GM12874 (cell line): Measurements from ENCODE around the gene DTX4.

Experiments used
- TF ChIP-seq, protein P1 (sequence below): IDR thresholded peaks from 2 replicates; pipeline ENCODE4 v1.5.1; 2011; ENCODE audit warnings: low read depth, mild to moderate bottlenecking, control low read depth, low read length, moderate library complexity; ENCODE audit not compliant: insufficient read depth

Gene DTX4

DNA sequence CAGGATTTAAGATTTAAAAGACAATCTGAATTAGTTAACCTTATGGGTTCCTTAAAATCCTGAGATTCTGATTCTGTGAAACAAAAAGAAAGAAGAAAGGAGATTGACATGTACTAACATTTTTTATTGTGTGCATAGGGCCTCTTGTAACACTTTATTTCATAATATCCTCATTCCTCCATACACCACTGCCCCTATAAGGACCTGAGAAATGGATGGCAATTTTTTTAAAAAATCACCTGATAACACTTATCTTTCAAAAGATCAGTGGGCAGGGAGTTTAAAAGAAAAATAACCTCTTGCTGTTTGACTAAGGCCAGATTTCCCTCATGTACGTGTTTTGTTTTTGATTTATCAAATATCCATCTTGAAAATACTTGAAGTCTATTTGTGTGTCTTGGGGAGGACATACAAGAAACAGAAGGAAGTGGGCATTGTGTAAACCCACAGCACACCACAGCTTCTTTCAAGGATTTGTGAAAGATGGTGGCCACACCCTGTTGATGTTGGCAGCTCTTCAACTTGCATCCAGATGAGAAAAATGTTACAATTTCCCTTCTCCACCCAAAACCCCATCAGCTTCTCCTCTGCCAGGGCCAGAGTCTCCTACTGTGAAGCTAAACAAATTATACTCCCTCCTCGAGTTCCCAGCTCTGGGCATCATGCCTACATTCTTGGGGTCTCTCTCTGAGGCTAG, 75.7 kb downstream of the DTX4 start:
- TF ChIP-seq, protein P1, sequence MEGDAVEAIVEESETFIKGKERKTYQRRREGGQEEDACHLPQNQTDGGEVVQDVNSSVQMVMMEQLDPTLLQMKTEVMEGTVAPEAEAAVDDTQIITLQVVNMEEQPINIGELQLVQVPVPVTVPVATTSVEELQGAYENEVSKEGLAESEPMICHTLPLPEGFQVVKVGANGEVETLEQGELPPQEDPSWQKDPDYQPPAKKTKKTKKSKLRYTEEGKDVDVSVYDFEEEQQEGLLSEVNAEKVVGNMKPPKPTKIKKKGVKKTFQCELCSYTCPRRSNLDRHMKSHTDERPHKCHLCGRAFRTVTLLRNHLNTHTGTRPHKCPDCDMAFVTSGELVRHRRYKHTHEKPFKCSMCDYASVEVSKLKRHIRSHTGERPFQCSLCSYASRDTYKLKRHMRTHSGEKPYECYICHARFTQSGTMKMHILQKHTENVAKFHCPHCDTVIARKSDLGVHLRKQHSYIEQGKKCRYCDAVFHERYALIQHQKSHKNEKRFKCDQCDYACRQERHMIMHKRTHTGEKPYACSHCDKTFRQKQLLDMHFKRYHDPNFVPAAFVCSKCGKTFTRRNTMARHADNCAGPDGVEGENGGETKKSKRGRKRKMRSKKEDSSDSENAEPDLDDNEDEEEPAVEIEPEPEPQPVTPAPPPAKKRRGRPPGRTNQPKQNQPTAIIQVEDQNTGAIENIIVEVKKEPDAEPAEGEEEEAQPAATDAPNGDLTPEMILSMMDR = no peak

DNA sequence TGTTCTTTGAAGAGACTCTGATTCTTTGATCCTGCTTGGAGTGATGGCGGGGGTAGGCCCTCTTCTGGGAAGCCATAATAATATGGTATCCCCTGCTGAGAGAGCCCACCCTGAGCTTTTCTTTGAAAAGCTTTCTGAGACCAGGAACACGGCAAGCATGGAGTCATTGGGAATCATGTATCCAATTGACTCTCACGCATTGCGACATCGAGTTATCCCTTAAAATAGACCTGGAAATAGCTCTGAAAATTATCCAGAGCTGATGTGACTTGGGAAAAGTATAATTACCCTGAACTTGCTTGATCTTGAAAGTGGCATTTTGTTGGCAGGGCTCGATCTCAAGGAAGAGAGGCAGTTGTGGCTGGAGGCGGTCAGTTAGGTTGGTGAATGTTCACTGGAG, 77.6 kb downstream of the DTX4 start:
- TF ChIP-seq, protein P1 = no peak

DNA sequence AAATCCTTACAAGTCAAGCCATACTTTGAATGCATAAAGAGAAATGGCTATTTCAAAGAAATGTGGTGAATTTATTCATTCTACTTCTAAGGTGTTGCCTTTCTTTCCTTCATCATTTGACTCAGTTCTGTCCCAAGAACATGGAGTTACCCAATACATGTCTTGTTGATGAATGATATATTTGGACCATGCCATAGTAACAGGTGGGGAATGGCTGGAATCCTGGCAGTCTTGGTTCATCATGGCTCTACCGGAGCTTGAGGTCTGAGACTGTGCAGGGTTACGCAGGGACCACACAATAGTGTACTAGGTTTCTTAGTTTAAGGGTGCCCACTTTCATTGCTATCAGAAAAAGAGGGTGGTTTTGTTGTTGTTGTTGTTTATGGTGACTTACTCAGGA, 81.1 kb downstream of the DTX4 start:
- TF ChIP-seq, protein P1 = no peak

DNA sequence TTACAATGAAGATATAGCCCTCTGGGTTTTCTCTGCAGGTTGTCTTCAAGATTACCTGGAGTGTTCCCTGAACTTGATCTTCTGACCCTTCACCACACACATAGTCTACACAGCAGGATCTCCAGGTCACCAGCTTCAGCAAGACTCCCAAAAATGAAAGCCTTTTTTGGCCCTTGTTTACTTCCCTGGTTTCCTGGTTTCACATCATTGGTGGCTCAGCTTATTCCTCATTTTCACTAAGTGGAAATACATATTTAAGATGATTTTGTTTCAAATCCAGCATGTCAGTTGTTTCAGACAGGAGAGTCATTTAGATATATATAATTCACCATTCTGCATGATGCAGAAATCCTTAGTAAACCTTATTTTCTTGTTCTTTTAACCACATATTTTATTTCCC, 82.4 kb downstream of the DTX4 start:
- TF ChIP-seq, protein P1 = no peak

DNA sequence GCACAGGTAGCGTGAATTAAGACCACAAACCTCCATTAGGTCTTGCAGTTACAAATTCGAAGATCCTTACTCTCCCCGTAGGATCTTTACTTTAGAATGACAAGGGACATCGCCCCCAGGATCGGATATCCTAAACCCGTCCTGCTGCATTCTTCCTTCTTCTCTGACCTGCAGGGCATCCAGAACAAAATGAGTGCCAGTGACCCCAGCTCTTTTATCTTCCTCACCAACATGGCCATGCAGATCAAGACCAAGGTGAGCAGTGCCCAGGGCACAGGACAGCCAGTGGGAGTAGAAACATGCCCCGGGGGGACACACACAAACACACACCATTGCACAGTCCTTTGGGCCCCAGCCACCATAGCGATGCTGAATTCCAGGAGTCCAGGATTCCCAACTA, 83.3 kb downstream of the DTX4 start:
- TF ChIP-seq, protein P1 = no peak
